ENCODE measurements around the gene FAM114A2.

GRCh38 chr5:154038261-154038706, 426 bp downstream of the FAM114A2 start:
- TF ChIP-seq CTCF (IDR thresholded peaks at IDR 0.05) (no peak), POLR2A (IDR thresholded peaks at IDR 0.05) (no peak)
